Type B pancreatic cell (in vitro differentiated cells): ENCODE data around the gene MYOCD. TPM values are rescaled to one million over a fixed set of nuclear protein-coding genes. Genes with fewer than 3 reads are reported as not detected.

ENCODE experiments used
- DNase-seq: peaks from one replicate; pipeline ENCODE4 v3.0.0; 2021; ENCODE audit warnings: mixed read lengths; ENCODE audit not compliant: unreplicated experiment; ENCODE audit errors: extremely low spot score
- H3K27ac Mint-ChIP-seq: 2 replicates; pipeline ENCODE4 v1.8.0; 2021; ENCODE audit warnings: mild to moderate bottlenecking, mixed read lengths
- H3K27me3 Mint-ChIP-seq: 2 replicates; pipeline ENCODE4 v1.8.0; 2021; ENCODE audit warnings: mixed read lengths
- H3K36me3 Mint-ChIP-seq: 2 replicates; pipeline ENCODE4 v1.8.0; 2021; ENCODE audit warnings: mixed read lengths
- H3K4me1 Mint-ChIP-seq: one replicate; pipeline ENCODE4 v1.8.0; 2021; ENCODE audit warnings: mixed read lengths; ENCODE audit not compliant: unreplicated experiment
- H3K4me3 Mint-ChIP-seq: 2 replicates; pipeline ENCODE4 v1.8.0; 2021; ENCODE audit warnings: mild to moderate bottlenecking, mixed read lengths
- H3K9me3 Mint-ChIP-seq: 2 replicates; pipeline ENCODE4 v1.8.0; 2021; ENCODE audit warnings: mixed read lengths
- CTCF ChIP-seq: fragments of 200-600 bp; sonication (generic); conservative IDR thresholded peaks from 2 replicates; pipeline ENCODE4 v1.5.0; 2021; ENCODE audit warnings: antibody characterized with exemption, mild to moderate bottlenecking
- total RNA-seq: library from RNA; stranded (reverse); gene quantifications from 2 replicates; pipeline ENCODE4 v1.2.1, GENCODE V29; 2021; ENCODE audit warnings: low replicate concordance

The MYOCD gene
- total RNA-seq, 1 donor from 2014 or later = 0.31 TPM

DNA sequence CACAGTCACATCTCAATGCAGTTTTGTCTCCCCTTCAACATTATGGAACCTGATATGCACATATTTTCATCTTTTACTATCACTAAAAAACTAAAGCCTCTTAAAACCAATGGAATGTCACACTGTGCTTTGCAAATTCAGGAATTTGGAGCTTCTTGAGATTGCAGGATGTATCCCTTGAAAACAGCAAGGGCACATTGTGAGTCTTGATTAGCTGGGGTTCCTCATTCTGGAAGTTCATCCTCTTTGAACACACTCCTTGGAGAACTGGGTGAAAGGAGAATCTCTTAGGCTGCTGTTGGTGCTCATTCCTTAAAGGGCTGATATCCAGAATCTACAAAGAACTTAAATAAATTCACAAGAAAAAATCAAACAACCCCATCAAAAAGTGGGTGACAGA lies 21.1 kb upstream of the MYOCD start:
- H3K27me3 Mint-ChIP-seq = peaks cover 6% of the 10 kb centered on the region
- H3K9me3 Mint-ChIP-seq = no peaks in the 10 kb centered on the region
- no peak overlapping the region for H3K27ac Mint-ChIP-seq
- TF ChIP-seq CTCF = no peak
- no peaks in the 10 kb centered on the region for H3K4me1 Mint-ChIP-seq
- no peak overlapping the region for H3K4me3 Mint-ChIP-seq
- no peak for DNase-seq
- H3K36me3 Mint-ChIP-seq = no peaks in the 10 kb centered on the region

GRCh38 chr17:12646761-12647422 lies 18.8 kb upstream of the MYOCD start:
- H3K27ac Mint-ChIP-seq = no peak overlapping the region
- TF ChIP-seq CTCF = no peak
- peaks cover 15% of the 10 kb centered on the region for H3K27me3 Mint-ChIP-seq
- no peak for DNase-seq
- H3K4me3 Mint-ChIP-seq = no peak overlapping the region
- H3K4me1 Mint-ChIP-seq = no peaks in the 10 kb centered on the region
- H3K9me3 Mint-ChIP-seq = no peaks in the 10 kb centered on the region
- no peaks in the 10 kb centered on the region for H3K36me3 Mint-ChIP-seq

GRCh38 chr17:12648498-12648897 lies 17.2 kb upstream of the MYOCD start:
- H3K27ac Mint-ChIP-seq = no peak overlapping the region
- peaks cover 15% of the 10 kb centered on the region for H3K27me3 Mint-ChIP-seq
- H3K9me3 Mint-ChIP-seq = no peaks in the 10 kb centered on the region
- no peaks in the 10 kb centered on the region for H3K4me1 Mint-ChIP-seq
- H3K36me3 Mint-ChIP-seq = no peaks in the 10 kb centered on the region
- H3K4me3 Mint-ChIP-seq = no peak overlapping the region
- no peak for DNase-seq
- TF ChIP-seq CTCF = no peak

DNA sequence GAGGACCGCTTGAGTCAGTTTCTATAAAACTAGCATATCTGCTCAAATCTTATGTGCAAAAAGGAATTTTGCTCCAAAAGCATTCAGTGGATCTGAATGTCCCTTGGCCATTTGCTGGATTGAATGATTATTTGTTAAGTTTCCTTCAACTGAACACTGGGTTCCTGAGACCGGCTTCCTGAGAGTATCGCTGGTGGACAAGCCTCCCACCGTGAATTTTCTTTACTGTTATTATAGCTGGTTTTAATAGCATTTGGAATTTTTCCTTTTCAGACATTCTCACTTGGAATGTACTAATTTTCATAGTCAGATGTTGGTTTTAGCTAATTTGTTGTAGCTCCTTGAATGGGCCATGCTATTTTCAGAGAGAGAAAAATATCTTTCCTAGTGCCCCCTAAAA lies 9.8 kb upstream of the MYOCD start:
- H3K27me3 Mint-ChIP-seq = peaks cover 10% of the 10 kb centered on the region

GRCh38 chr17:12656354-12656753 lies 9.3 kb upstream of the MYOCD start:
- no peaks in the 10 kb centered on the region for H3K9me3 Mint-ChIP-seq
- H3K4me3 Mint-ChIP-seq = no peak overlapping the region
- no peaks in the 10 kb centered on the region for H3K4me1 Mint-ChIP-seq
- no peak for TF ChIP-seq CTCF
- no peak for DNase-seq
- H3K27ac Mint-ChIP-seq = no peak overlapping the region
- peaks cover 14% of the 10 kb centered on the region for H3K27me3 Mint-ChIP-seq
- no peaks in the 10 kb centered on the region for H3K36me3 Mint-ChIP-seq

More for the DNA sequence above, 9.8 kb upstream of the MYOCD start:
- TF ChIP-seq CTCF = no peak
- H3K36me3 Mint-ChIP-seq = no peaks in the 10 kb centered on the region
- no peaks in the 10 kb centered on the region for H3K4me1 Mint-ChIP-seq
- no peak overlapping the region for H3K27ac Mint-ChIP-seq
- DNase-seq = no peak
- no peak overlapping the region for H3K4me3 Mint-ChIP-seq
- H3K9me3 Mint-ChIP-seq = no peaks in the 10 kb centered on the region
